Activated CD4-positive, CD25-positive, alpha-beta regulatory T cell treated with anti-CD3 and anti-CD28 coated beads, Interleukin-2, amount 50 U/mL, for 24 hours (primary cell): ENCODE results near the gene AIFM3.

Experiments
- ATAC-seq, 2 donors: fragments of 150-1000 bp; cut with Tn5 transposase; one replicate each; pipeline ENCODE4 v1.10.0; 2021; ENCODE audit warnings: mild to moderate bottlenecking in 1 of 2, moderate library complexity in 1 of 2

AIFM3 gene

GRCh38 chr22:21028277-21029251 is 61.5 kb downstream of the AIFM3 start:
- ATAC-seq: no peak

- ATAC-seq: no peak
These were observed 62.5 kb downstream of the AIFM3 start for GRCh38 chr22:21029486-21030025.

GRCh38 chr22:21030032-21030431 is 63.0 kb downstream of the AIFM3 start:
- ATAC-seq: no peak
